Measurements from ENCODE around the gene DOCK4. TPM values are rescaled to one million over a fixed set of nuclear protein-coding genes. Genes with fewer than 3 reads are reported as not detected.

Gene DOCK4
- total RNA-seq, 6 experiments from 2014 or later = 9.4 to 29.9 (median 22.8) TPM

DNA sequence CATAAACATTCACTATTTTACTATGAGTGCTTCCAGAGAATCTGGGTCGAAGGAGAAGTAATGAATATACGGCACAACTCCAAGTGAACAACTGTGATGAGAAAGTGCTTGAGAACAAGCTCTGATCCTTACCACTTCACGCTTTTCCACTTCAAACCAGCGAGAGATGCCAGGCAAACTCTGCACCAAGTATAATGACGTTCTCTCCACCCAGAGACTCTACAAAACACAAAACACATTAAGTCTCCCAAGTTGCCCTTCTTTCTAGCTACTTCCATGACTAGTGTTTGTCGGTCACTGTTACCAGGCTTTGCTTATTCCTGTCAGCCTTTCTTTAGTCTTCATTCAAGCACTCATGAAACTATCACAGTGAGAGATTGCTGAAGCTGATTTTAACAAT is 450.8 kb downstream of the DOCK4 start:
- WGBS (ENCODE audit: insufficient coverage, low coverage, low lambda C conversion rate, missing lambda C conversion rate) = 89% methylated on average over 5 of the region's 6 CpGs

DNA sequence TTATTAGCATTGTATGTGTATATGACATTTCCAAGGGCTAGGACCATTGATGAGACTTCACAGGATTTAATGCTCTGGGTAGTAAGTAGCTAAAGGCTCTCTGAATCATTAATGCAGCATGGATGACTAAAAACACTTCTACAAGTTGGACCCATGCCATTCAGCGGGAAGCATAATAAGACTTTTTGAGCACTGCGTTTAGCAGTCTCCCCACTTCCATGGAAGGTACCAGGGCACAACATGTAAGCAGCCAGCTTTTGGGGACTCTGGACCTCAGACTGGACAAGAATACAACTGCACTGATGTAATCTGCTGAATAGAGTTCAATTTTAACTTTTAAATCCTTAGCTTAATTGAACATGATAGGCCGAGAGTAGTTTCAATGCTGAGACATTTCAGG is 452.2 kb downstream of the DOCK4 start:
- ATAC-seq = peak; percentile 24 to 83 (median 63)
- Histone ChIP-seq H3K27me3 (no peaks in the 10 kb centered on the region), H3K9me3 (no peaks in the 10 kb centered on the region), H3K36me3 (peaks cover 0 to 13% (median 8%) of the 10 kb centered on the region in 4 donors), H3K4me1 (peaks cover 0 to 10% (median under 1%) of the 10 kb centered on the region in 4 donors), H3K27ac (no peak overlapping the region), H3K4me3 (no peak overlapping the region)
- DNase-seq = no peak
- 37% methylated on average over 3 of the region's 3 CpGs for WGBS (ENCODE audit: insufficient coverage, low coverage, low lambda C conversion rate, missing lambda C conversion rate)
- TF ChIP-seq POLR2A (IDR thresholded peaks at IDR 0.05) = no peak
- TF ChIP-seq, protein P1, sequence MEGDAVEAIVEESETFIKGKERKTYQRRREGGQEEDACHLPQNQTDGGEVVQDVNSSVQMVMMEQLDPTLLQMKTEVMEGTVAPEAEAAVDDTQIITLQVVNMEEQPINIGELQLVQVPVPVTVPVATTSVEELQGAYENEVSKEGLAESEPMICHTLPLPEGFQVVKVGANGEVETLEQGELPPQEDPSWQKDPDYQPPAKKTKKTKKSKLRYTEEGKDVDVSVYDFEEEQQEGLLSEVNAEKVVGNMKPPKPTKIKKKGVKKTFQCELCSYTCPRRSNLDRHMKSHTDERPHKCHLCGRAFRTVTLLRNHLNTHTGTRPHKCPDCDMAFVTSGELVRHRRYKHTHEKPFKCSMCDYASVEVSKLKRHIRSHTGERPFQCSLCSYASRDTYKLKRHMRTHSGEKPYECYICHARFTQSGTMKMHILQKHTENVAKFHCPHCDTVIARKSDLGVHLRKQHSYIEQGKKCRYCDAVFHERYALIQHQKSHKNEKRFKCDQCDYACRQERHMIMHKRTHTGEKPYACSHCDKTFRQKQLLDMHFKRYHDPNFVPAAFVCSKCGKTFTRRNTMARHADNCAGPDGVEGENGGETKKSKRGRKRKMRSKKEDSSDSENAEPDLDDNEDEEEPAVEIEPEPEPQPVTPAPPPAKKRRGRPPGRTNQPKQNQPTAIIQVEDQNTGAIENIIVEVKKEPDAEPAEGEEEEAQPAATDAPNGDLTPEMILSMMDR (IDR thresholded peaks at IDR 0.05) = no peak
- intact Hi-C loops (cut with DNase I) = no loop called here

More for the DNA sequence above, 450.8 kb downstream of the DOCK4 start:
- TF ChIP-seq, protein P1 (IDR thresholded peaks at IDR 0.05) = no peak
- no peak for TF ChIP-seq POLR2A (IDR thresholded peaks at IDR 0.05)
- H3K27me3 ChIP-seq = no peaks in the 10 kb centered on the region
- H3K9me3 ChIP-seq = no peaks in the 10 kb centered on the region
- H3K27ac ChIP-seq = no peak overlapping the region
- DNase-seq (no peak), ATAC-seq (no peak)
- H3K4me3 ChIP-seq = no peak overlapping the region
- intact Hi-C loops (cut with DNase I) = no loop called here
- H3K36me3 ChIP-seq = peaks cover 0 to 23% (median 11%) of the 10 kb centered on the region in 4 donors
- peaks cover 0 to 10% (median under 1%) of the 10 kb centered on the region in 4 donors for H3K4me1 ChIP-seq

DNA sequence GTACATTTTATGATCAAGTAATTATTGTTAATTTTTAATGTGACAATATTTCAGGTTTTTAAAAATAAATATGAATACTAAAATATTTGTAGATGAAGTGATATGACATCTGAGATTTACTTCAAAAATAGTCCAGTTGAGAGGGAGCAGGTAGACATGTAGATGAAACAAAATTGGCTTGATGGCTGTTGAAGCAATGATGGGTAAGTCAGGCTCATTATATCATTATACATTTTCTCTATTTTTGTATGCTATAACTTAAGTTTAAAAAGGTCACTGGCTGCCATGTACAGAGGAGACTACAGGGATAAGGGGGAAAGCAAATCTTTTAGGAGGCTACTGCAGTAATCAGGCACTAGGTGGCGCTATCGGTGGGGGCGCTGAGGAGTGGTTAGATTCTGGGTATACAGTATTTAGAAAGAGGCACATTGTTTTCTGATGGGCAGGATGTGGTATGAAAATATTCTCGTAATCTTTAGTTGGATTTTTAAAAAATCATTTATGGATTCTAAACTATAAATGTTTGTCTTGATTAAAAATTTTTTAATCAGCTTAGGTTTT is 454.1 kb downstream of the DOCK4 start:
- ATAC-seq = peak; percentile 77 to 82 (median 80)
- no peaks in the 10 kb centered on the region for H3K36me3 ChIP-seq
- peaks cover 0 to 3% (median 0%) of the 10 kb centered on the region in 4 donors for H3K9me3 ChIP-seq
- peaks cover 0 to 10% (median under 1%) of the 10 kb centered on the region in 4 donors for H3K4me1 ChIP-seq
- H3K27ac ChIP-seq = no peak overlapping the region
- intact Hi-C loops (cut with DNase I) = no loop called here
- peak in 2 of 3 donors; percentile 58 to 62 for DNase-seq
- TF ChIP-seq, protein P1 (IDR thresholded peaks at IDR 0.05) = peak; percentile 60 to 78 (median 76)
- no peak for TF ChIP-seq POLR2A (IDR thresholded peaks at IDR 0.05)
- WGBS (ENCODE audit: insufficient coverage, low coverage, low lambda C conversion rate, missing lambda C conversion rate) = 29% methylated on average over 4 of the region's 4 CpGs
- H3K27me3 ChIP-seq = no peaks in the 10 kb centered on the region
- H3K4me3 ChIP-seq = no peak overlapping the region

DNA sequence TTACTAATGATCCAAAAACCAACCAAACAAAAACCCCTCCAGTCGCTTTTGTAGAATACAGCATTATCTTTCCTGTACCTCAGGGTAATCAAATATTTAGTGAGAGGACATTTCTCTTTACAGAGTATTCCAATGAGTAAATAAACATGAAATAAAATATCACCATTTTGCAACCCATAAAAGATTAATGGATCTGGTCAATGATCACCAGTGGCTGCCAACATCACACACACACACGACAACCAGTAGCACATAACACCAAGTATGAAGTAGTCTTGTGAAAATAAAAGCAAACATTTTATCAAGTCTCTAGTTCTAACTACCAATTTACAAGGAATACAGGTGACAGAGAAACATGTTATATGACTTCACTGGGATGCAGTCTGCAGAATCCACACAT is 455.3 kb downstream of the DOCK4 start:
- Histone ChIP-seq H3K27ac (no peak overlapping the region), H3K36me3 (no peaks in the 10 kb centered on the region), H3K4me3 (no peak overlapping the region), H3K9me3 (peaks cover 0 to 3% (median 0%) of the 10 kb centered on the region in 4 donors), H3K27me3 (no peaks in the 10 kb centered on the region), H3K4me1 (peaks cover 0 to 10% (median under 1%) of the 10 kb centered on the region in 4 donors)
- intact Hi-C loops (cut with DNase I) = no loop called here
- DNase-seq (no peak), ATAC-seq (peak in 2 of 4 donors; percentile 42 to 55)
- 23% methylated on average over 2 of the region's 2 CpGs for WGBS (ENCODE audit: insufficient coverage, low coverage, low lambda C conversion rate, missing lambda C conversion rate)
- TF ChIP-seq POLR2A (IDR thresholded peaks at IDR 0.05) = no peak
- TF ChIP-seq, protein P1 (IDR thresholded peaks at IDR 0.05) = no peak
